K562 (cell line): ENCODE results near the gene GTSE1. TPM values are rescaled to one million over a fixed set of nuclear protein-coding genes. Genes with fewer than 3 reads are reported as not detected.

Experiments
- ATAC-seq: fragments of 200-7000 bp; cut with Tn5 transposase; 3 replicates; pipeline ENCODE4 v1.9.1; 2020; ENCODE audit warnings: moderate library complexity
- BruUV-seq: library from RNA; stranded (reverse); fragments of 400-500 nt; replicated peaks from 2 replicates; lab custom pipeline; 2021; lab: Mats Ljungman, UMichigan
- CTCF ChIA-PET: fragments of 300-600 bp; formaldehyde crosslinking; extraction: SDS; loops from one replicate; lab custom pipeline; 2021; ENCODE audit warnings: low intra/inter-chr PET ratio; lab: Yijun Ruan, JAX
- POLR2A ChIA-PET: fragments of 300-600, 350-650 bp; sonication (Branson Sonifier 250); formaldehyde crosslinking; extraction: SDS; loops from one replicate; lab custom pipeline; 2021; ENCODE audit warnings: antibody characterized with exemption, inconsistent platforms; lab: Yijun Ruan, JAX
- DNase-seq, 4 experiments: peaks; one replicate each; pipeline versions ENCODE4 v3.0.0 to v3.0.0-alpha.2; 2011 to 2018; ENCODE audit warnings: low spot score in 3 of 4, mixed read lengths in 3 of 4; ENCODE audit errors: extremely low read depth in 1 of 4
- FAIRE-seq: peaks from 2 replicates; lab custom pipeline; 2011; peaks lifted over from hg19 to GRCh38; lab: Jason Lieb, UNC
- H2AFZ ChIP-seq: 2 replicates; pipeline ENCODE4 v1.6.0; 2011; ENCODE audit warnings: low read depth, low read length, control low read depth, inconsistent platforms
- H3K27ac ChIP-seq: fragments of 200-600 bp; 3 replicates; pipeline ENCODE4 v1.8.0; 2011; ENCODE audit warnings: low read depth, mild to moderate bottlenecking, control low read depth, inconsistent platforms, low read length, moderate library complexity, mixed read lengths; ENCODE audit errors: extremely low read depth
- H3K27me3 ChIP-seq, 2 experiments: fragments of 300-600 bp in 1 of 2; 2 replicates in 1 of 2; 3 replicates in 1 of 2; pipeline versions ENCODE4 v1.6.0 to v1.8.0; 2011; ENCODE audit warnings: inconsistent platforms in 2 of 2, low read length in 2 of 2, mild to moderate bottlenecking in 1 of 2, mixed read lengths in 1 of 2, moderate library complexity in 1 of 2; ENCODE audit not compliant: control insufficient read depth in 2 of 2, insufficient read depth in 2 of 2
- H3K36me3 ChIP-seq: fragments of 300-600 bp; 3 replicates; pipeline ENCODE4 v1.8.0; 2011; ENCODE audit warnings: mild to moderate bottlenecking, low read length, inconsistent platforms; ENCODE audit not compliant: control insufficient read depth, insufficient read depth
- H3K4me1 ChIP-seq, 2 experiments: fragments of 200-600 bp in 1 of 2; replicated peaks in 1 of 2; 2 replicates in 1 of 2; 3 replicates in 1 of 2; pipeline versions ENCODE4 v1.5.1 to v1.8.0; 2011; ENCODE audit warnings: inconsistent platforms in 2 of 2, low read length in 2 of 2, mild to moderate bottlenecking in 1 of 2, mixed read lengths in 1 of 2, moderate library complexity in 1 of 2; ENCODE audit not compliant: control insufficient read depth in 2 of 2, insufficient read depth in 2 of 2
- H3K4me2 ChIP-seq: 2 replicates; pipeline ENCODE4 v1.6.1; 2011; ENCODE audit warnings: low read length, control low read depth, inconsistent platforms, mixed read lengths; ENCODE audit not compliant: insufficient read depth
- H3K4me3 ChIP-seq: fragments of 200-600 bp; sonication (generic), shearing (Covaris generic); 2 replicates; pipeline ENCODE4 v1.5.1; 2016; ENCODE audit warnings: control low read depth, inconsistent platforms
- H3K79me2 ChIP-seq: fragments of 200-600 bp; 3 replicates; pipeline ENCODE4 v1.8.0; 2011; ENCODE audit warnings: low read length, inconsistent platforms; ENCODE audit not compliant: control insufficient read depth, insufficient read depth
- H3K9ac ChIP-seq, 2 experiments: 2 replicates each; pipeline versions ENCODE4 v1.6.0 to v1.6.1; 2011; ENCODE audit warnings: low read depth in 2 of 2, low read length in 2 of 2, control low read depth in 1 of 2, inconsistent platforms in 1 of 2, mild to moderate bottlenecking in 1 of 2, mixed read lengths in 1 of 2; ENCODE audit not compliant: insufficient read depth in 1 of 2
- H3K9me1 ChIP-seq: one replicate; pipeline ENCODE4 v1.6.0; 2011; ENCODE audit warnings: inconsistent platforms, mild to moderate bottlenecking, low read length, moderate library complexity; ENCODE audit not compliant: control insufficient read depth, insufficient read depth
- H3K9me3 ChIP-seq: replicated peaks from 2 replicates; pipeline ENCODE4 v1.5.1; 2011; ENCODE audit warnings: low read depth, low read length, inconsistent platforms; ENCODE audit not compliant: control insufficient read depth, insufficient read depth
- H4K20me1 ChIP-seq: replicated peaks from 2 replicates; pipeline ENCODE4 v1.6.1; 2011; ENCODE audit warnings: low read length, inconsistent platforms, mixed read lengths; ENCODE audit not compliant: control insufficient read depth, insufficient read depth
- BCOR ChIP-seq: fragments of 450-650 bp; IDR thresholded peaks from 2 replicates; pipeline ENCODE4 v1.6.1; 2016
- CREM ChIP-seq: IDR thresholded peaks from 2 replicates; pipeline ENCODE4 v1.6.1; 2014; ENCODE audit warnings: antibody characterized with exemption, low read depth
- HDGF ChIP-seq: fragments of 450-650 bp; IDR thresholded peaks from 2 replicates; pipeline ENCODE4 v1.6.1; 2016
- MTF1 ChIP-seq: fragments of 250-450 bp; sonication (Bioruptor Pico); IDR thresholded peaks from 2 replicates; pipeline ENCODE4 v1.9.0; 2021; ENCODE audit warnings: moderate library complexity, mild to moderate bottlenecking, inconsistent platforms, borderline replicate concordance
- RFX7 ChIP-seq: fragments of 250-450 bp; sonication (Bioruptor Pico); IDR thresholded peaks from 2 replicates; pipeline ENCODE4 v1.5.1; 2021; ENCODE audit warnings: mild to moderate bottlenecking
- YBX1 ChIP-seq: fragments of 450-650 bp; IDR thresholded peaks from 2 replicates; pipeline ENCODE4 v1.7.1; 2016; ENCODE audit warnings: mild to moderate bottlenecking
- ZNF3 ChIP-seq: fragments of 250-450 bp; sonication (Bioruptor Pico); IDR thresholded peaks from 2 replicates; pipeline ENCODE4 v1.5.0; 2021; ENCODE audit warnings: mild to moderate bottlenecking, moderate library complexity
- WGBS: fragments of 100-300 bp; shearing (Covaris generic); methylation state at CpG from one replicate; pipeline ENCODE4 v1.1.6; 2016; ENCODE audit warnings: low coverage, mixed read lengths; ENCODE audit not compliant: insufficient coverage; ENCODE audit errors: missing lambda C conversion rate; 5-methylcytosine and 5-hydroxymethylcytosine counted together
- in situ Hi-C: fragments of 300-500 bp; cut with MboI; formaldehyde crosslinking; loops from 4 replicates; pipeline ENCODE4 v1.15.0; 2018; ENCODE audit warnings: inconsistent platforms, mixed read lengths
- intact Hi-C: fragments of 100-400 bp; cut with micrococcal nuclease; formaldehyde crosslinking; loops from 2 replicates; pipeline ENCODE4 v1.14.2; 2022
- polyA plus RNA-seq, 8 experiments: library from polyadenylated mRNA; depleted of rRNA in 4 of 8; stranded (reverse) in 5 of 8; unstranded in 3 of 8; fragments of >200 nt; fragmentation: Nextera tagmentation in 2 of 8; fragmentation: Illumina TruSeq in 1 of 8; extraction: Ambion mirVana in 2 of 8; extraction: Trizol in 1 of 8; gene quantifications; 2 replicates each; pipeline versions ENCODE4 v1.2.1 to v1.2.3, GENCODE V29; 2011 to 2014; ENCODE audit warnings: inconsistent platforms in 1 of 8, missing spikeins in 1 of 8
- total RNA-seq, 7 experiments: library from RNA; depleted of rRNA in 6 of 7; stranded (reverse); fragments of >200 nt in 6 of 7; fragmentation: Illumina TruSeq in 2 of 7; extraction: Trizol in 2 of 7; gene quantifications; 2 replicates each; pipeline versions ENCODE4 v1.2.1 to v1.2.3, GENCODE V29; 2011 to 2021; ENCODE audit warnings: low replicate concordance in 1 of 7

The GTSE1 gene
- total and polyA plus RNA-seq, 9 of the 15 experiments (the other 6 are each of a cell fraction or from before 2014, with no cell fraction given), result 2.5 to 22.5 (median 12.9) TPM

DNA sequence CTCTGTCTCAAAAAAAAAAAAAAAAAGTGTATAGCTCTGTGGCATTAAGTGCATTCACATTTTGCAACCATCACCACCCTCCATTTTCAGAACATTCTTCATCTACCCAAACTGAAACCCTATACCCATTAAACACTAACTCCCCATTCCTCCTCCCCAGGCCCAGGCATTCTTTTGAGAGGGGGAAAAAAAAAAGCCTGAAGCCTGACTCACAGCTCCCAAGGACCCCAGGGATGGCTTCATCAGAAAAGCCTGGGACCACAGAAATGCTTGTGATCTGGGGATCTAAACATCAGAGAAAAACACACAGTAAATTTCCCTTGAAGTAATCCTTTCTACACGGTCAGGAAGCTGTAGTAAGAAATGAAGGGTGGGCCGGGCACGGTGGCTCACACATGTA, 10.7 kb upstream of the GTSE1 start:
- WGBS, result 93% methylated on average over 3 of the region's 3 CpGs
- TF ChIP-seq RFX7 (CRISPR knock-in tag), result no peak
- no peak for TF ChIP-seq YBX1
- no peak for TF ChIP-seq BCOR
- TF ChIP-seq MTF1, result no peak
- no peak for TF ChIP-seq HDGF
- no peak for TF ChIP-seq CREM
- no peak for TF ChIP-seq ZNF3 (CRISPR knock-in tag)
- no peak overlapping the region for H2AFZ ChIP-seq

More for the DNA sequence above, 10.7 kb upstream of the GTSE1 start:
- intact Hi-C loops, result no loop called here
- ATAC-seq (no peak), FAIRE-seq (no peak), DNase-seq (no peak)
- no peak overlapping the region for H3K4me3 ChIP-seq
- H3K27me3 ChIP-seq, result no peaks in the 10 kb centered on the region
- H3K4me1 ChIP-seq, result peaks cover 0 to 12% of the 10 kb centered on the region in 2 experiments; a peak in 1 of 5 replicates
- H3K9me3 ChIP-seq, result no peaks in the 10 kb centered on the region
- H3K79me2 ChIP-seq, result no peaks in the 10 kb centered on the region
- no peaks in the 10 kb centered on the region for H3K9me1 ChIP-seq
- ChIA-PET POLR2A (interaction anchor here (0.6 to 1.7 kb wide), 2 partner anchors 10 to 21 kb away, joined by 4 to 10 read pairs; partner anchors contain the start of gene GTSE1), CTCF (no interaction called here)
- H3K27ac ChIP-seq, result no peak overlapping the region
- in situ Hi-C loops, result no loop called here
- no peak overlapping the region for H3K9ac ChIP-seq
- H4K20me1 ChIP-seq, result no peaks in the 10 kb centered on the region
- no peak overlapping the region for H3K4me2 ChIP-seq
- H3K36me3 ChIP-seq, result peaks cover 47% of the 10 kb centered on the region
- BruUV-seq, result no TSS peak
